Measurements from ENCODE around the gene IL27RA.

- TF ChIP-seq CTCF (IDR thresholded peaks at IDR 0.05; ENCODE audit: low read depth, low read length) (no peak), EZH2phosphoT487 (IDR thresholded peaks at IDR 0.05; ENCODE audit: low read depth) (no peak)
Observed at GRCh38 chr19:14028901-14029300, 2.7 kb upstream of the IL27RA start.

Data from OCI-LY3 (cell line).